Epithelial cell of esophagus (primary cell): ENCODE data around the gene ALKBH4.
"Not testable (repeated sequence)": the region's sequence is repeated elsewhere in the genome, so short reads cannot be mapped to it uniquely, and the experiment has no call there.

Source experiments
- DNase-seq: peaks from one replicate; pipeline ENCODE4 v3.0.0; 2010; ENCODE audit warnings: low read depth
- H3K4me3 ChIP-seq: 2 replicates; pipeline ENCODE4 v1.5.1; 2011; ENCODE audit warnings: mild to moderate bottlenecking, low read length, control low read depth
- TF ChIP-seq, protein P1 (sequence below): IDR thresholded peaks from 2 replicates; pipeline ENCODE4 v1.5.1; 2011; ENCODE audit warnings: low read depth, mild to moderate bottlenecking, low read length, control low read depth, inconsistent platforms; ENCODE audit not compliant: insufficient read depth; ENCODE audit errors: missing control alignments

The ALKBH4 gene

GRCh38 chr7:102413091-102413490, 51.6 kb downstream of the ALKBH4 start:
- TF ChIP-seq, protein P1, sequence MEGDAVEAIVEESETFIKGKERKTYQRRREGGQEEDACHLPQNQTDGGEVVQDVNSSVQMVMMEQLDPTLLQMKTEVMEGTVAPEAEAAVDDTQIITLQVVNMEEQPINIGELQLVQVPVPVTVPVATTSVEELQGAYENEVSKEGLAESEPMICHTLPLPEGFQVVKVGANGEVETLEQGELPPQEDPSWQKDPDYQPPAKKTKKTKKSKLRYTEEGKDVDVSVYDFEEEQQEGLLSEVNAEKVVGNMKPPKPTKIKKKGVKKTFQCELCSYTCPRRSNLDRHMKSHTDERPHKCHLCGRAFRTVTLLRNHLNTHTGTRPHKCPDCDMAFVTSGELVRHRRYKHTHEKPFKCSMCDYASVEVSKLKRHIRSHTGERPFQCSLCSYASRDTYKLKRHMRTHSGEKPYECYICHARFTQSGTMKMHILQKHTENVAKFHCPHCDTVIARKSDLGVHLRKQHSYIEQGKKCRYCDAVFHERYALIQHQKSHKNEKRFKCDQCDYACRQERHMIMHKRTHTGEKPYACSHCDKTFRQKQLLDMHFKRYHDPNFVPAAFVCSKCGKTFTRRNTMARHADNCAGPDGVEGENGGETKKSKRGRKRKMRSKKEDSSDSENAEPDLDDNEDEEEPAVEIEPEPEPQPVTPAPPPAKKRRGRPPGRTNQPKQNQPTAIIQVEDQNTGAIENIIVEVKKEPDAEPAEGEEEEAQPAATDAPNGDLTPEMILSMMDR = no peak
- H3K4me3 ChIP-seq = no peak overlapping the region
- DNase-seq = no peak

- peak; percentile 37 for DNase-seq
- TF ChIP-seq, protein P1 = peak; percentile 55
- no peak overlapping the region for H3K4me3 ChIP-seq
Measured at GRCh38 chr7:102412548-102412947, 52.1 kb downstream of the ALKBH4 start.

DNA sequence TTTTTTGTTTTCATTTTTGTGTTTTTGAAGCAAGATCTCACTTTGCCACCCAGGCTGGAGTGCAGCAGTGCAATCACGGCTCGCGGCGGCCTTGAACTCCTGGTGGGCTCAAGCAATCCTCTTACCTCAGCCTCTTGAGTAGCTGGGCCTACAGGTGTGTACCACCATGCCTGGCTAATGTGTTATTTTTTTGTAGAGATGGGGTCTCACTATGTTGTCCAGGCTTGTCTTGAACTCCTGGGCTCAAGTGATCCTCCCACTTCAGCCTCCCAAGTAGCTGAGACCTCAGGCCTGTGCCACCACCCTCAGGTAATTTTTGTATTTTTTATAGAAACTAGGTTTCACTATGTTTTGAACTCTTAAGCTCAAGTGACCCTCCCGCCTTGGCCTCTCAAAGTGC, 53.7 kb downstream of the ALKBH4 start:
- no peak overlapping the region for H3K4me3 ChIP-seq
- TF ChIP-seq, protein P1 = no peak
- no peak for DNase-seq

DNA sequence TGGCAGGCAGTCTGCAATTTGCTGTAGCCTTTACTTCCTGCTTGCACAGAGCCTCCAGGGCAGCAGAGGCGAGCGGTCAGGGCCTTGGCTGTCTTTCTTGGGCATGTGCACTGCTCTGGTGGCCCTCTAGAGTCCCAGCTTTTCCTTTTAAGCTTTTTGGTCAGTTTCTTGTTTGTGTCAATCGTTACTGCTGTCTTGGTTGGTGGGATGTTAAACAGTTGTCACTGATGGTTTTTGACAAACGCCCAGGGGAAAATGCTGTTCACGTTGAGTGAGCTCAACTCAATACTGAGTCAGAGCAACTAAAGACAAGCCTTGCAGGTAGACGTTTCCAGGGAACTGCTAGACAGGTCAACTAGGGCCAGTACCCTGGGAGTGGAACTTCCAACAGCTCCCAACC, 54.5 kb downstream of the ALKBH4 start:
- peak; percentile 22 for DNase-seq
- no peak overlapping the region for H3K4me3 ChIP-seq
- TF ChIP-seq, protein P1 = no peak

GRCh38 chr7:102409340-102409739, 55.3 kb downstream of the ALKBH4 start:
- TF ChIP-seq, protein P1 = no peak
- no peak overlapping the region for H3K4me3 ChIP-seq
- DNase-seq = no peak

GRCh38 chr7:102408530-102408929, 56.1 kb downstream of the ALKBH4 start:
- H3K4me3 ChIP-seq, DNase-seq: not testable (repeated sequence)

- no peak for DNase-seq
Measured at GRCh38 chr7:102407910-102408309, 56.8 kb downstream of the ALKBH4 start.

More at GRCh38 chr7:102407910-102408309, 56.8 kb downstream of the ALKBH4 start:
- TF ChIP-seq, protein P1 = no peak
- H3K4me3 ChIP-seq = no peak overlapping the region
